Measurements from ENCODE around the gene TRMT10C.

Gene TRMT10C

DNA sequence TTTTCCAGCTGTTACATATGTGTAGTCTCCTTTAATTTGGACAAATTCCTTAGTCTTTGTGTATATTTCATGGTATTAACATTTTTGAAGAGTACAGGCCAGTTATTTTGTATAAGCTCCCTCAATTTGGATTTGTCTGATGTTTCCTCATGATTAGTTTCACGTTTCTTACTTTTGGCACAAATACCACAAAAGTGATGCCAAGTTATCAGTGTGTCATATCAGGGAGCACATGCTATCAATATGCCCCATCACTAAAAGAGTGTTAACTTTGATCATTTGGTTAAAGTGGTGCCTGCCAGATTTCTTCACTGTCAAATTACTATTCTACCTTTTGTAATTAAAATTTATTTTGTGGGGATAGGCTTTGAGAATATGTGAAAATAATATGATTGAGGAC is 26.9 kb downstream of the TRMT10C start (continued):
- TF ChIP-seq CSDC2 (CRISPR knock-in tag; IDR thresholded peaks at IDR 0.05) (no peak), ARNTL (CRISPR knock-in tag; IDR thresholded peaks at IDR 0.05; ENCODE audit: borderline replicate concordance, low read depth) (no peak)
- TF ChIP-seq, protein P1, sequence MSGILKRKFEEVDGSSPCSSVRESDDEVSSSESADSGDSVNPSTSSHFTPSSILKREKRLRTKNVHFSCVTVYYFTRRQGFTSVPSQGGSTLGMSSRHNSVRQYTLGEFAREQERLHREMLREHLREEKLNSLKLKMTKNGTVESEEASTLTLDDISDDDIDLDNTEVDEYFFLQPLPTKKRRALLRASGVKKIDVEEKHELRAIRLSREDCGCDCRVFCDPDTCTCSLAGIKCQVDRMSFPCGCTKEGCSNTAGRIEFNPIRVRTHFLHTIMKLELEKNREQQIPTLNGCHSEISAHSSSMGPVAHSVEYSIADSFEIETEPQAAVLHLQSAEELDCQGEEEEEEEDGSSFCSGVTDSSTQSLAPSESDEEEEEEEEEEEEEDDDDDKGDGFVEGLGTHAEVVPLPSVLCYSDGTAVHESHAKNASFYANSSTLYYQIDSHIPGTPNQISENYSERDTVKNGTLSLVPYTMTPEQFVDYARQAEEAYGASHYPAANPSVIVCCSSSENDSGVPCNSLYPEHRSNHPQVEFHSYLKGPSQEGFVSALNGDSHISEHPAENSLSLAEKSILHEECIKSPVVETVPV (CRISPR knock-in tag; IDR thresholded peaks at IDR 0.05), result no peak

DNA sequence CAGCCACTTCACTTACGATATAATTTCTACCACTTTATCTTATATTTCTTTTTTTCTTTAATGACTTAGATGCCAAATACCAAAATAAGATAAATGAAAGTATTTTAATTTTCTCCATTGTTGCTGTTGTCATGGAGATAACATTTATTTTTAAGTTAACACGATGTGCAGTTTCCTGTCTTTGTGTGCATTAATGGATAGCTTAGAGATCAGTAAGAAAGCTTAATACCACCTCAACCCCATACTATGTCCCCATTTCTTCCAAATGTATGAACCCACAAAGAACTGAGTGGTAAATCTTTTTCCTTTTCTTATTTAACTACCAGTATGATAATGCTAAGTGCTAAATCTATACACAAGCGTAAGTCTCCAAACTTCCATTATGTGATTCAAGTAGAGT is 29.4 kb downstream of the TRMT10C start:
- ATAC-seq, result no peak
- TF ChIP-seq OSR1 (CRISPR knock-in tag; IDR thresholded peaks at IDR 0.05) (no peak), PPARA (CRISPR knock-in tag; IDR thresholded peaks at IDR 0.05; ENCODE audit: borderline replicate concordance) (no peak), ZNF8 (CRISPR knock-in tag; IDR thresholded peaks at IDR 0.05) (no peak), TOX (CRISPR knock-in tag; IDR thresholded peaks at IDR 0.05; ENCODE audit: borderline replicate concordance) (no peak), RARB (CRISPR knock-in tag; IDR thresholded peaks at IDR 0.05) (no peak), ZFP3 (CRISPR knock-in tag; IDR thresholded peaks at IDR 0.05) (no peak), SNAI2 (CRISPR knock-in tag; IDR thresholded peaks at IDR 0.05) (no peak), BACH2 (CRISPR knock-in tag; IDR thresholded peaks at IDR 0.05; ENCODE audit: borderline replicate concordance) (no peak), ARNTL (CRISPR knock-in tag; IDR thresholded peaks at IDR 0.05; ENCODE audit: borderline replicate concordance, low read depth) (no peak), CSDC2 (CRISPR knock-in tag; IDR thresholded peaks at IDR 0.05) (no peak), TCF4 (CRISPR knock-in tag; IDR thresholded peaks at IDR 0.05; ENCODE audit: borderline replicate concordance) (no peak)
- TF ChIP-seq, protein P2, sequence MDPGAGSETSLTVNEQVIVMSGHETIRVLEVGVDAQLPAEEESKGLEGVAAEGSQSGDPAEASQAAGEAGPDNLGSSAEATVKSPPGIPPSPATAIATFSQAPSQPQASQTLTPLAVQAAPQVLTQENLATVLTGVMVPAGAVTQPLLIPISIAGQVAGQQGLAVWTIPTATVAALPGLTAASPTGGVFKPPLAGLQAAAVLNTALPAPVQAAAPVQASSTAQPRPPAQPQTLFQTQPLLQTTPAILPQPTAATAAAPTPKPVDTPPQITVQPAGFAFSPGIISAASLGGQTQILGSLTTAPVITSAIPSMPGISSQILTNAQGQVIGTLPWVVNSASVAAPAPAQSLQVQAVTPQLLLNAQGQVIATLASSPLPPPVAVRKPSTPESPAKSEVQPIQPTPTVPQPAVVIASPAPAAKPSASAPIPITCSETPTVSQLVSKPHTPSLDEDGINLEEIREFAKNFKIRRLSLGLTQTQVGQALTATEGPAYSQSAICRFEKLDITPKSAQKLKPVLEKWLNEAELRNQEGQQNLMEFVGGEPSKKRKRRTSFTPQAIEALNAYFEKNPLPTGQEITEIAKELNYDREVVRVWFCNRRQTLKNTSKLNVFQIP (CRISPR knock-in tag; IDR thresholded peaks at IDR 0.05; ENCODE audit: borderline replicate concordance, low read depth), result no peak
- TF ChIP-seq, protein P3, sequence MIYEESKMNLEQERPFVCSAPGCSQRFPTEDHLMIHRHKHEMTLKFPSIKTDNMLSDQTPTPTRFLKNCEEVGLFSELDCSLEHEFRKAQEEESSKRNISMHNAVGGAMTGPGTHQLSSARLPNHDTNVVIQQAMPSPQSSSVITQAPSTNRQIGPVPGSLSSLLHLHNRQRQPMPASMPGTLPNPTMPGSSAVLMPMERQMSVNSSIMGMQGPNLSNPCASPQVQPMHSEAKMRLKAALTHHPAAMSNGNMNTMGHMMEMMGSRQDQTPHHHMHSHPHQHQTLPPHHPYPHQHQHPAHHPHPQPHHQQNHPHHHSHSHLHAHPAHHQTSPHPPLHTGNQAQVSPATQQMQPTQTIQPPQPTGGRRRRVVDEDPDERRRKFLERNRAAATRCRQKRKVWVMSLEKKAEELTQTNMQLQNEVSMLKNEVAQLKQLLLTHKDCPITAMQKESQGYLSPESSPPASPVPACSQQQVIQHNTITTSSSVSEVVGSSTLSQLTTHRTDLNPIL (CRISPR knock-in tag; IDR thresholded peaks at IDR 0.05; ENCODE audit: low read depth), result no peak
- TF ChIP-seq, protein P4, sequence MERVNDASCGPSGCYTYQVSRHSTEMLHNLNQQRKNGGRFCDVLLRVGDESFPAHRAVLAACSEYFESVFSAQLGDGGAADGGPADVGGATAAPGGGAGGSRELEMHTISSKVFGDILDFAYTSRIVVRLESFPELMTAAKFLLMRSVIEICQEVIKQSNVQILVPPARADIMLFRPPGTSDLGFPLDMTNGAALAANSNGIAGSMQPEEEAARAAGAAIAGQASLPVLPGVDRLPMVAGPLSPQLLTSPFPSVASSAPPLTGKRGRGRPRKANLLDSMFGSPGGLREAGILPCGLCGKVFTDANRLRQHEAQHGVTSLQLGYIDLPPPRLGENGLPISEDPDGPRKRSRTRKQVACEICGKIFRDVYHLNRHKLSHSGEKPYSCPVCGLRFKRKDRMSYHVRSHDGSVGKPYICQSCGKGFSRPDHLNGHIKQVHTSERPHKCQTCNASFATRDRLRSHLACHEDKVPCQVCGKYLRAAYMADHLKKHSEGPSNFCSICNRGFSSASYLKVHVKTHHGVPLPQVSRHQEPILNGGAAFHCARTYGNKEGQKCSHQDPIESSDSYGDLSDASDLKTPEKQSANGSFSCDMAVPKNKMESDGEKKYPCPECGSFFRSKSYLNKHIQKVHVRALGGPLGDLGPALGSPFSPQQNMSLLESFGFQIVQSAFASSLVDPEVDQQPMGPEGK (CRISPR knock-in tag; IDR thresholded peaks at IDR 0.05; ENCODE audit: borderline replicate concordance), result no peak
- TF ChIP-seq, protein P5, sequence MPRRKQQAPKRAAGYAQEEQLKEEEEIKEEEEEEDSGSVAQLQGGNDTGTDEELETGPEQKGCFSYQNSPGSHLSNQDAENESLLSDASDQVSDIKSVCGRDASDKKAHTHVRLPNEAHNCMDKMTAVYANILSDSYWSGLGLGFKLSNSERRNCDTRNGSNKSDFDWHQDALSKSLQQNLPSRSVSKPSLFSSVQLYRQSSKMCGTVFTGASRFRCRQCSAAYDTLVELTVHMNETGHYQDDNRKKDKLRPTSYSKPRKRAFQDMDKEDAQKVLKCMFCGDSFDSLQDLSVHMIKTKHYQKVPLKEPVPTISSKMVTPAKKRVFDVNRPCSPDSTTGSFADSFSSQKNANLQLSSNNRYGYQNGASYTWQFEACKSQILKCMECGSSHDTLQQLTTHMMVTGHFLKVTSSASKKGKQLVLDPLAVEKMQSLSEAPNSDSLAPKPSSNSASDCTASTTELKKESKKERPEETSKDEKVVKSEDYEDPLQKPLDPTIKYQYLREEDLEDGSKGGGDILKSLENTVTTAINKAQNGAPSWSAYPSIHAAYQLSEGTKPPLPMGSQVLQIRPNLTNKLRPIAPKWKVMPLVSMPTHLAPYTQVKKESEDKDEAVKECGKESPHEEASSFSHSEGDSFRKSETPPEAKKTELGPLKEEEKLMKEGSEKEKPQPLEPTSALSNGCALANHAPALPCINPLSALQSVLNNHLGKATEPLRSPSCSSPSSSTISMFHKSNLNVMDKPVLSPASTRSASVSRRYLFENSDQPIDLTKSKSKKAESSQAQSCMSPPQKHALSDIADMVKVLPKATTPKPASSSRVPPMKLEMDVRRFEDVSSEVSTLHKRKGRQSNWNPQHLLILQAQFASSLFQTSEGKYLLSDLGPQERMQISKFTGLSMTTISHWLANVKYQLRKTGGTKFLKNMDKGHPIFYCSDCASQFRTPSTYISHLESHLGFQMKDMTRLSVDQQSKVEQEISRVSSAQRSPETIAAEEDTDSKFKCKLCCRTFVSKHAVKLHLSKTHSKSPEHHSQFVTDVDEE (CRISPR knock-in tag; IDR thresholded peaks at IDR 0.05), result no peak

DNA sequence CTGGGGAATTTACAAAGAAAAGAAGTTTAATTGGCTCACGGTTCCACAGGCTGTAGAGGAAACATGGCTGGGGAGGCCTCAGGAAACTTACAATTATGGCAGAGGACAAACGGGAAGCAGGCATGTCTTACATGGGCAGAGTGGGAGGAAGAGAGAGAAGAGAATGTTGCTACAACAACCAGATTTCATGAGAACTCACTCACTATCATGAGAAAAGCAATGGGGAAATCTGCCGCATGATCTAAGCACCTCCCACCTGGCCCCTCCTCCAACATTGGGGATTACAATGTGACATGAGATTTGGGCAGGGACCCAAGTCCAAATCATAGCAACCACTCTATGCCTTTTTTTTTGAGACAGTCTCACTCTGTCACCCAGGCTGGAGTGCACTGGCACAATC is 41.1 kb downstream of the TRMT10C start:
- TF ChIP-seq, protein P4 (CRISPR knock-in tag; IDR thresholded peaks at IDR 0.05; ENCODE audit: borderline replicate concordance), result no peak
- TF ChIP-seq PPARA (CRISPR knock-in tag; IDR thresholded peaks at IDR 0.05; ENCODE audit: borderline replicate concordance) (no peak), OSR1 (CRISPR knock-in tag; IDR thresholded peaks at IDR 0.05) (no peak), SNAI2 (CRISPR knock-in tag; IDR thresholded peaks at IDR 0.05) (no peak), RARB (CRISPR knock-in tag; IDR thresholded peaks at IDR 0.05) (no peak), CSDC2 (CRISPR knock-in tag; IDR thresholded peaks at IDR 0.05) (no peak), TCF4 (CRISPR knock-in tag; IDR thresholded peaks at IDR 0.05; ENCODE audit: borderline replicate concordance) (no peak), ZC3H10 (CRISPR knock-in tag; IDR thresholded peaks at IDR 0.05) (no peak), ZFP3 (CRISPR knock-in tag; IDR thresholded peaks at IDR 0.05) (no peak), GLIS3 (CRISPR knock-in tag; IDR thresholded peaks at IDR 0.05) (no peak)
- TF ChIP-seq, protein P5 (CRISPR knock-in tag; IDR thresholded peaks at IDR 0.05), result no peak
- no peak for ATAC-seq

Measured in SK-N-SH treated with all-trans-retinoic acid at 6 μM for 48 hours (cell line).